NCI-H2196 (cell line): ENCODE data around the gene PTCD3.

ENCODE experiments used
- DNase-seq: peaks from one replicate; lab custom pipeline; 2025; ENCODE audit not compliant: unreplicated experiment; lab: John Stamatoyannopoulos, UW

Gene PTCD3

DNA sequence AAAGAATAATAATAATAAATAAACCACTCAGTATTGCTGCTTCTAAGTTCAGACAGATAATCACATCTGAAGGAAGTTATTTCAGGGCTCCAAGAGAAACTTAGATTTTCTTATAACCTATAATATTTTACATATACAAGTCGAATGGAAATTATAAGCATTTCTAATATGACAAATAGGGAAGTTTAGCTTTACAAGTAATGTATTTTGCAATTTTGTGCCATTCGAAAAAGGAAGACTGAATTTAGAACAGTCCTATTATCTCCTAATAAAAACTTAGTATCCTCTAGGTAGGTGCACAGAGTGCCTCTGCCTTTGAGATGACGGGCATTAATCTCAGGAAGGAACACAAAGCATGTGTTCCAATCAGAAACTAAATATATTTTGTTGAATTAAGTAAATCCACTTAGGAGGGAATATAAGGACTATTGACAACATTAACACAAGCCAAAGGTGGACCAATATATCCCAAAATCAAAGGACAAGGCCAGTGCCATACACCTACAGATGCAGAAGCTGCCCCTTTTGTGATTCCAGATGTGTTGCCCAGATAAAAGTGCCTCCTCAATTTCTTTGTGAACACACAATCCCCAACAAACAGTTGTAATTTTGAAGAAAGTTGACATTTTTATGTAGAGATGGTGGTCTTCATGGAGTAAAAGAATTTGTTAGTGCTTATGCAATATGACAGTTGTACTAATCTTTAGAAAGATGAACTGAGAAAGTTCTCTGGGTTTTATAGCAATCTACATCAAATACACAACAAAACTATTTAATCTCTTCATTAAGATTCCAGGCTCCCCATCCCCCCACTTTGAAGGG is 36.6 kb downstream of the PTCD3 start:
- DNase-seq = no peak

DNA sequence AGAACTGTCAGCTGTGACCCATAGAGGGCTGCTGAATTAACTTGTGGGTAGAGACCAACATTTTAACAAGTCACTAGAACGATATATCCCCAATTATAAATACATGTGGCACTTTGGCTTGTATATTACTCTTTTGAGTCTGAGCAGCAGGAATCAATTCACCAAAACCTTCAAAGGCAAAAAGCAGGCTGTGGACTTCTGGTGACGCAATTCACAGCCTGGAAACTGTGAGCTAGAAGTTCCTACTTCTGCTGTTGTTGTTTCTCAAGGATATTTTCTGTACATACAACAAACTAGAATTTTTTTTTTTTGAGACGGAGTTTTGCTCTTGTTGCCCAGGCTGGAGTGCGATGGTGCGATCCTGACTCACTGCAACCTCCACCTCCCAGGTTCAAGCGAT is 37.3 kb downstream of the PTCD3 start:
- no peak for DNase-seq

DNA sequence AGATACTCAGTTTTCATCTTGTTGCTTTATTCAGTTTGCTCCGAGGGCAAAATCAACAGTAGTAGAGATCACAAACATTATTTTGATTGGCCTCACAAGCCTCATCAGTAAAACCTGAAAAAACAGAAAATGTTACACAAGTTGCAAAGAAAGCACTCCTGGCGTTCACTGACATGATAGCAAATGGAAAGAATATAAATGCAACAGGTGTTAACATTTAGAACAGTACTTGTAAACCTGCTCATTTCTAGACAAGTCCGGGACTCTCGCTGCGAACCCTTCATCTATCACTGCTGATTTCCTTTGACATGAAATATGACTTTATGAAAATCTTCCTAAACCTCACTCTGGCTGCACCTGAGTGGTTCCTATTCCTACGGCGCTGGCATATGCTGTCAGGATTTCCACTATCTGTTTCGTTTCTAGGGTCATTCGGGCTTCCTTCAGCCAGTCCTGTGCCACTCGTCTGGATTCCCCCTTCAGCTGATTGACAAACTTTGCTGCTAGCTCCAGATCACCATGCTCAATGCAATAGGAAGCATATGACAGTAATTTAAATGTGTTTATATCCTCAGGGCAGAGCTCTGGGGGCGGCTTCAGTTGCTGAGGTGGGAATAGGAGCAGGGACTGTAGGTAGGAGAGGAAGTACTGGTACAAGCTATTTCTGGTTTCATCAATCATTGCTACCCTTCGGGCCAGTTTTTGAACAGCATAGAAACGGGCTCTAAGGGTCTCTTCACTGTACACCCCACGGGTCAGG is 38.1 kb downstream of the PTCD3 start:
- no peak for DNase-seq

DNA sequence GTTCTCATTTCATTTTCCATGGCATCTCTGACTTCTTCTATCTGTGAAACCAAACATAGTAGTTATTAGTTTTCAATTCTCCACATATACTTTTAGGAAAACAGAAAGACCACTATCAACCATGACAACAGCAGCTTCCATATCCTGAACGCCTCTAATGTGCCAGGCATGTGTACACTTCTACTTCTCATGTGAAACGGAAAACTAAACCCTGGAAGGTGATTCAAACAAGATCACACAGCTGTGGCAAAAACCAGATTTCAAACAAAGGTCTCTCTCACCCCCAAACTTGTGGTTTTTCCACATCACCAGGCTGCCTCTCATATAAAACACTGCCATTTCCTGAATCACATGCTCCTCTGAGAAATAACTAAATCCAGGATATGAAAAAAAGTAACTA is 41.8 kb downstream of the PTCD3 start:
- DNase-seq = no peak

DNA sequence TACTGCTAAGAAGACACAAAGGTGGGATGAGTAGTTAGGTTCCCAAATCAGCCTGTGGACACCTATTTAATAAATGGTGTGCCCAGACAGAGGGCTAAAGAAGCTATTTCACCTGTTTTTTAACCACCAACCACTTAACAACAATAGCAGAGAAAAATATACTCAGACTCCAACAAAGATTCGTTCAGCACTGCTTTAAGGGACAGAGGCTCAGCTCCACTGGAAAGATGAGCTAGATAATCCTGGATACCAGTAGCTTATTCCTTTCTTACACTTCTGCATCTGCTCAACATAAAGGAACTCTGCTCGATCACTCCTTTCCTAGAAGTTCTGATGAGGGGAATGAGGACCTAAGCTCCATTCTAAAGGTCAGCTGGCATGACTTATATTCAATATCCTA is 44.5 kb downstream of the PTCD3 start:
- DNase-seq = no peak

DNA sequence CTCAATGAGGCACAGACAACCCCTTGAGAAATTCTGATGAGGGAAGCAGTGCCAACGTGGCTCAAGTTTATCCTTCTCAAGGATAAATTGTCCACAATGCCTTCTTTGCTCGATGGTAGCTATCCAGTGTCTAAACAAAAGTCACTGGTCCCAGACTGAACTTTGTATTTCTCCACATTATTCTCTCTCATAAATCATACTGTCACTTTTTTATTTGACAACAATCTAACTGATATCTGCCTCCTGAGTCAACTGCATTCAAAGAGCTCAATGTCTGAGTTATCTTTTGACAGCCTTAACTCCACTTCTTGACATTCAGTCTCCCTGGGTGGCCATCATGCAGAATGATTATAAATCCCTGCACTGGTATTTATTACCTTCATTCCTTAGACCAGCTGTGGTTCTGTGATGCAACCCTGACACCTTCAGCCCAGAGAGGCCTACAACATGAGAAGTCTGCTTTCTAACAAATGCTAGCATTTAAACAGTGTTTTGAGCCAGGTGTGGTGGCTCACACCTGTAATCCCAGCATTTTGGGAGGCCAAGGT is 51.0 kb downstream of the PTCD3 start:
- DNase-seq = no peak

DNA sequence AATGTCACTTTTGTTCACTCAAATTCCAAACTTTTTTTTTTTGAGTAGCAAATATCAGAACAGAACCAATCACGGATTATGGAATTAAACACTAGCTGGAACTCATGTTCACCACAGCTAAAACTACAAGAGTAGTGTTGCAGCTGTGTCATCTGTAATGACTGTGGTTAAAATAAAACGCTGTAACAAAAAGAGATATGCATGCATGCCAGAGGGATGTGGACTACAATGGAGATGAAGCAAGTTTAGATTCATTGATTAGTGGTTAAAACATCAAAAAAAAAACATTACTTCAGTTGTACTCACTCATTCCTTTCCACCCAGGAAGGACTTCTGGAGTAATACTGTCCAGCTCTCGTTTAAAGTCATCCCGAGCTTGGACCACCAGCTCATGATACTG is 52.3 kb downstream of the PTCD3 start:
- no peak for DNase-seq

DNA sequence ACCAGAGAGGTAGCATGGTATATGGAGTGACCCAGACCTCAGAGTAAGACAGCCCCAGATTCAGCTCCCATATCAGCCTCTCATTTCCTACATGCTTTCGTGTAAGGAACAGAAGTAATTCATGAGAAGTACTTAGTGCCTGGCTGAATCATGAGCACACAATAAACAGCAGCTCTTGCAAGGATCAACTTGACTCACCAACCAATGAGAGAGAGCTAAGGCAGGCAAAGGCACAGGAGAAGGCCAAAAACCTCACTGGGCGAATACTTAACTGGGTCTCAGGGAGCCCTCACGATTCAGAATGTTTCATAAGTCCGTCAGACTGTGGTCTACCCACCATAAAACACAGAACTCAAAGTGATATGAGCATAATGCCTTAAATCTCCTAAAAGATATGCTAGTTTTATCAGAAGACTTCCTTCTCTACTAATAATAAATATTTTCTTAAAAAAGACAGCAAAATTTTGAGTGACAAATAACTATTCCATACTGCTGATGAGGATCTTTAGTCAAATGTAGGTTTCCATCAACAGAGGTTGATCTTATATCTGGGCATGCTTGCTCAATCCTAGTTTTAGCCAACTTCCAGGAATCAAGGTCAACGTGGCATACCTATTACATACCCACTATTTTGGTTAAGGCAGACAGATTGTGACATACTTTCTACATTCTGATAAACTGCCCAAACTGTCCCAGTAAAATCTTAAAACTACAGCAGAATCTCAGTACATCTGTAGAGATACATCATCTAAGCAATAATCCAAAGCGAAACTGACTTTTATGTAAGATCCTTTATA is 54.3 kb downstream of the PTCD3 start:
- no peak for DNase-seq

DNA sequence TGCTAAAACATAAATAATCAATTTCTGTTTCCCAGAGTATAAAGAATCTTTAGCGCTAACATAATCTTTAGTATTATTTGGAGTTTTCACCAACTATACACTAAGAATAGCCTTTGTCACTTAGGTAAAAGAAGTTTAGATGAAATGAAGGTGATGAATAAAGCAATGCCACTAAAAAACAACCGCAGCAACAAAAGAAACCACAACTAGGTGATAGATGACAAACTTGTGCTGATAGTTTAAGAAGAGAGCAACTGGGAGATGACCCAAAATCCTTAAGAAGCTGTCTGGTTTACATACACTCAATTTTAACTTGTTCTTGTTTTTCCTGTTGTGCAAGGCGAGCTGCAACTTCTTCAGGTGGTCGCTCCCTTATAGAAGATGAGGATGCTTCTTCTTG is 64.4 kb downstream of the PTCD3 start:
- no peak for DNase-seq

DNA sequence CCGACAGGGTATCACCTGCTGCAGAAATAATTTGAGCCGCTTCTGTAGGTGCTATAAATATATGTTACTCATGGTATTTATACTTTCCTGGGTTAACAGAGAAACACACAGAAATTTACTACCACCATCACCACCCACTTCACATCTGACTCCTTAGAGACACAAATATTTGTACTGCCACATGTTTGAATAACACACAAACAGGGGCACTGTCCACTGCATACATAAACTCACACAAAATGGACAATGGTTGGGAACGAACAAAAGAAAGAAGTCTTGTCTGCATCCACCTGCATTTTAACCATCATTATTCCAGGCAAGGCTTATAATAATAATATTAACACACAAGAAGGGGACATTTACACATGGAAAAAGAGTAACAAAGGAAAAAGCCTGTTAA is 65.3 kb downstream of the PTCD3 start:
- no peak for DNase-seq

DNA sequence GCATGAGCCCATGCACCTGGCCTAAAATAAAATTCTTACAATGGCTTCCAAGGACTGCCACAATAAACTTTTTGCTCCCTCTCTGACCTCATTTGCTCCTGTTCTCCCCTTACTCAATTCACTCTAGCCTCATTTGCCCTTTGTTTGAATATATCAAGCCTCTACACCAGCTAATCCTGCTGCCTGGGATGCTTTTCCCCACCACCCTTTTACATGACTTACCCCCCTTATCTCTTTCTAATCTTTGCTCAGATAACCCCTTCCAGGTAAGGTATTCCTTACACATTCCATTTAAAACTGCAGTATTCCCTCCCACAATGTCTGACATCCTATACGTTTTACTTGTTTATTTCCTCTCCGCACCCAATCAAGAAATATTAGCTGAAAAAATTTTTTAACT is 66.6 kb downstream of the PTCD3 start:
- no peak for DNase-seq

DNA sequence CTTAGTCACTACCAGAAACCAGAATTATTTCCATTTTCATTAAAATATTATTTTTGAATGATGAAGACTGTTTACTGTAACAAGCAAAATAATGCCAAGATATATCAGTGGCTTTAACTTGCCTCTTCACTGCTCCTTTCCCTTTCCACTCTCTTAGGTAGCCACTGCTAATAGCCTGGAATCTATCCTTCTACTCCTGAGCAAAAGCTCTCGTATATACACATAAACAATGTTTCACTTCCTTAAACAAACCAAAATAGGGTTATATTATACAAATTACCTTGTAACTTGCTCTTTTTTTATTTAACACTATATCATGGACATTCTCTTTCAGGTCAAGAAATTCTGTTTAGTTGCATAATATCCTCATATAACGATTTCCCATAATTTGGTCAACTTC is 68.4 kb downstream of the PTCD3 start:
- DNase-seq = no peak

DNA sequence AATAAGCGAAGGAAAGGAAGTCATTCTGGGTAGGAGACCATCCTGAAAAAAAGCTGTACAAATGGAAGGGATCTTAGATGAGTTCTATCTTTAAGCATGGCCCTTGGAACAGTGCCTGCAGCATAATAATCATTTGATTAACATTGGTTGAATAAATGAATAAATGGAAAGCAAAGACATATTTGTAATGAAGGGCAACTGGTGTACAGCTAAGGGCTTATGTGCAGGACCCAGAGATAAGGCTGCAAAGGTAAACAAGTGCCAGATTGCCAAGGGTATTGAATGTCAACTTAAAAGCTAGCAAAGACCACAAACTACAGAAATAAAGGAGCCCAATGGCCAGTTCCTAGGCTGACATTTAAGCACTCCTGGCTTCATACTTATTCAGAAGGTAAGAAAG is 69.8 kb downstream of the PTCD3 start:
- no peak for DNase-seq

DNA sequence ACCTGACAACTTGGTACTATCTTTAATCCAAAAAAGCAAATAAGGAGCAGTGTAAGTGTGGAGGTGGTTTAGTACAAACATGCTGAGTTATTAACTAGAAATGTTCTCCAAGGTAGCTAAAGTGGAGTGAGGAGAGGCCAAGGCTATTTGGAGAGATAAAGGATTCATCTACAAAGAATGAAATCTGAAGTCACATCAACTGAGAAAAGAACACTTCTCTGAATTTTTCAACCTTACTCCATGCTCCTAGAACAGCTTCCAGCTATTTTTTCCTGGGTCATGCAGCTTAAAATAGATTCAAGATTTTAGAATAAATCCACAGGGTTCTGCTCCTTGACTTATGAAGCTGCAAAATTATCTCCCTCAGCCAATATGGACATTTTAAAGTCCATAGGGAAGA is 70.6 kb downstream of the PTCD3 start:
- DNase-seq = no peak

DNA sequence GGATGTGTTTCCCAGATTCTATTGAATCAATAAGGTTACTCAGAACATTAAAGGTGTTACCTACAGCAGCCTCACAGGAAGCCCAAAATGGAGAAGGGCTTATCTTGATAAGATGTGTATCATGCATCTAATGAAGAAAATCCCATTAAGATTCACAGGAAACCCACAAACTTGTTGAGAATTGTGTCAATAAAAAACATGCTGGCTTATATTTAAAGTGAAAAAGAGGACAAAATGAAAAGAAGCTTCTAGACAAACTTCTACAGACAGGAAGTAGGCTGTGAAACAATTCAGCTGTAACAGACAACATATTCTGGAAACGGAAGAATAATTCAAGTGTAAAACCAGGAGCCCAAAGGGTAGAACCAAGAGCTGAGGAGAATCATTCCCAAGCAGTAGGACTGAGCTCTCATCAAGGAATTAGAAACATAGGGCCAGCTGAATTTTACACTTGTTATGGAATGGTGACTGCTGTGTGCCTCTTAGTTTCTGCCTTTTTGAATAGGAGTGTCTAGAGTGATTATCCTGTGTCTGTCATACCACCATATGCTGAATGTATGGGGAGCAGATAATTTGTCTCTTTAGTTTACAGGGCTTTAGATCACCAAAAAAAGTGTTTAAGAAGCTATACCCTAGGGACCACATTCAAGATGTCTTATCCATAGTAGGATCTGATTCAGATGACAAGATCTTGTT is 79.6 kb downstream of the PTCD3 start:
- no peak for DNase-seq

DNA sequence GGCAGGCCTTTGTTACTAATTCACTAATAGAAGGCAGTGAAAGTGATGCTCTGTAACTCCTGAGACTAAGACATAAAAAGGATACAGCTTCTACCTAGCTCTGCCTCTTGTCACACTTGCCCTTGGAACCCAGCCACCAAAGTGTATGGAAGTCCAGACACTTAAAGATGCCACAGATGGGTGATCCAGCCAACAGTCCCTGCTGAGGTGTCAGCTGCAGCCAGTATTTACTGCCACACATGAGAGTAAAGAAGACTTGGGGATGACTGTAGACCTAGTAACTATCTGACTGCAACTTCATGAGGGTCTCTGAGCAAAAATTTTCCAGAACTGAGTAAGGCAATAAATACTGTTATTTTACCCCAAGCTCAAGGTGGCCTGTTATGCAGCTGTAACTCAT is 80.4 kb downstream of the PTCD3 start:
- DNase-seq = no peak

DNA sequence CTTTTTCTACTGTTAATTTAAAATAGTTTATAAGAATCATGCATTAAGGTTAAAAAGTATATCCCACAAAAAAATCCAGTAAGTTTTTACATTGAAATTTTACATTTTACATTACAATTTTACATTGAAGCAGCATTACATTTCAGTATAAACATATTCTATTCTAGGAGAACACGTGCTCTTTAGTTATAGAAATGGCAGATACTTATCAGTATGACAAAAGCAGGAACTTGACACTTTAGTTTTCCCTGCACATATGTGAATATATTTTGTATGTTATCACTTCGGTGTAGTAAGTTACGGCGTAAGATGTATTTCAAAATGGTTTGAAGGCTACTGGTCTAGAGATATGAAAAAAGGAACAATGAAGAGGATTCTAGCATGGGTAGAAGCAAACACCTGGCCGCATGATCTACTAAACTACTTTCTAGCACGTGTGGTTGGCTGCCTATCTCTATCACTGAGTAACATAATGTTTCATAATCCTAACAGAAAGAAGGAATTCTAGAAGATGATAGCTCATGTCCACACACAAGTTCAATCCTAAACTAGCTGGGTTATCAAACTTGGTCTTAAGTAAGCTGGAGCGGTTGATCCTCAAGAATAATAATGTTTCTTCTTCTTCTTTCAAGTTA is 83.9 kb downstream of the PTCD3 start:
- DNase-seq = no peak
